ENCODE data around the gene TLK2. TPM values are rescaled to one million over a fixed set of nuclear protein-coding genes. Genes with fewer than 3 reads are reported as not detected.

Gene TLK2
- total RNA-seq, 1 experiment from 2014 or later = 42.9 TPM

DNA sequence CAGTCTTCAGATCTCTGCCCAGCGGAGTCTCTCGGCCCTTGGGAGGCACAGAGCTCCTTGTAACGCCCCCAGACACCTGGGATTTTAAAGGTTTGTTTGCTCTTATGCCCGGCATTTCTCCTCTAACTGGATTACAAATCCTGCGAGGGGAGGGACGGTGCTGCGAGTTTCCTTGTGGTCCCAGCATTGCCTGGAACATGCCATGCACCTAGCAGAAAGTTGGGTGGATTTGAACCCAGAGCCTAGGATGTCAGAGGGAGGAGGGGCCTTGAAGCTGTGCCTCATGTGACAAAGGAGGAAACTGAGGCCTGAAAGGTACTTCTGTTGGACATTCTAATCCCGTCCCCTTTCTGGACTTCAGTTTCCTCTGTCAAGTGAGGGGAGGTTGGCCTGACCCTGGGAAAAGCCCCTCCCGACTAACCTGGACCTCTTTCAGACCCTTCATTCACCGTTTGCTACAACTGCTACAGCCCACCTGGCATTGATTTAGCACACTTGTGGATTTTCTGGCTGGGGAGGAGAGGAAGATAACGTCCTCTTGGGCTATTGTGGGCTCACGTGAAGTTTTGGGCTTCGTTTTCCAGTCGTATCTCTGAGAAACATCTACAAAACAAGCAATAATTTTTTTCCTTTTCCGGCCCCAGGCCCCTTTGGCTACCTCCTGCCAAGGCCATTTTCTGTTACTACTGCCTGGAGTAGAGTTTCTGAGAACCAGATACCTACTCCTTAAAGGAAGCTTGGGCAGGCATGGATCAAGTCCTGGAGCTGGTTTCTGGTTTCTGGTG, 179.7 kb downstream of the TLK2 start (continued):
- TF ChIP-seq, protein P1, sequence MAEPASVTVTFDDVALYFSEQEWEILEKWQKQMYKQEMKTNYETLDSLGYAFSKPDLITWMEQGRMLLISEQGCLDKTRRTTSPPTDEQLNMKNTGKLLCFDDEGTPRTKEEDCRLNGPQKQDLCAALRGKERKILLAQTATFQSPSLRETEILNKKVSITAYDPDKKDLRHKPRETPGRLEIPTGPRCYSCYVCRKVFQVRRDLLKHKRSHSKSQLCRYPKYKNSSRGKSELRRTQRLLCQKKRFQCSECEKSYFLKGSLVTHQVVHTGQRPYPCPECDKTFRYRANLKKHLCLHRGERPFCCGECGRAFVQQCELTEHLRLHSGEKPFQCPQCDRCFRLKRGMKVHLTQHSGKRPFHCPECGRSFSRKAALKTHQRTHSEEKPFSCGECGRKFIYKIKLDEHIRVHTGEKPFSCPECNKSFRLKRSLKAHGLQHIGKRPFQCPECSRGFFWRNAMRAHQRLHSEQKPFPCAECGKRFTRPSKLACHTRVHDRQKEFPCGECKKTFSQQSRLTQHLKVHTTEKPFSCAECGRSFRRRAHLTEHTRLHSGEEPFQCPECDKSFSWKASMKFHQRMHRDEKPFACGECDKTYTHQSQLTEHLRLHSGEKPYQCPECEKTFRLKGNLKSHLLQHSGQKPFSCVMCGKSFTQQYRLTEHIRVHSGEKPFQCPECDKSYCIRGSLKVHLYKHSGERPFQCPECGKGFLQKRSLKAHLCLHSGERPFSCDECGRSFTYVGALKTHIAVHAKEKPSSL (CRISPR knock-in tag; conservative IDR thresholded peaks at IDR 0.05) = no peak
- TF ChIP-seq ZNF219 (CRISPR knock-in tag; IDR thresholded peaks at IDR 0.05; ENCODE audit: borderline replicate concordance) = no peak
- TF ChIP-seq ZNF232 (CRISPR knock-in tag; IDR thresholded peaks at IDR 0.05) = no peak
- TF ChIP-seq GRHL2 (CRISPR knock-in tag; IDR thresholded peaks at IDR 0.05; ENCODE audit: insufficient replicate concordance, severe bottlenecking) = no peak
- TF ChIP-seq, protein P2, sequence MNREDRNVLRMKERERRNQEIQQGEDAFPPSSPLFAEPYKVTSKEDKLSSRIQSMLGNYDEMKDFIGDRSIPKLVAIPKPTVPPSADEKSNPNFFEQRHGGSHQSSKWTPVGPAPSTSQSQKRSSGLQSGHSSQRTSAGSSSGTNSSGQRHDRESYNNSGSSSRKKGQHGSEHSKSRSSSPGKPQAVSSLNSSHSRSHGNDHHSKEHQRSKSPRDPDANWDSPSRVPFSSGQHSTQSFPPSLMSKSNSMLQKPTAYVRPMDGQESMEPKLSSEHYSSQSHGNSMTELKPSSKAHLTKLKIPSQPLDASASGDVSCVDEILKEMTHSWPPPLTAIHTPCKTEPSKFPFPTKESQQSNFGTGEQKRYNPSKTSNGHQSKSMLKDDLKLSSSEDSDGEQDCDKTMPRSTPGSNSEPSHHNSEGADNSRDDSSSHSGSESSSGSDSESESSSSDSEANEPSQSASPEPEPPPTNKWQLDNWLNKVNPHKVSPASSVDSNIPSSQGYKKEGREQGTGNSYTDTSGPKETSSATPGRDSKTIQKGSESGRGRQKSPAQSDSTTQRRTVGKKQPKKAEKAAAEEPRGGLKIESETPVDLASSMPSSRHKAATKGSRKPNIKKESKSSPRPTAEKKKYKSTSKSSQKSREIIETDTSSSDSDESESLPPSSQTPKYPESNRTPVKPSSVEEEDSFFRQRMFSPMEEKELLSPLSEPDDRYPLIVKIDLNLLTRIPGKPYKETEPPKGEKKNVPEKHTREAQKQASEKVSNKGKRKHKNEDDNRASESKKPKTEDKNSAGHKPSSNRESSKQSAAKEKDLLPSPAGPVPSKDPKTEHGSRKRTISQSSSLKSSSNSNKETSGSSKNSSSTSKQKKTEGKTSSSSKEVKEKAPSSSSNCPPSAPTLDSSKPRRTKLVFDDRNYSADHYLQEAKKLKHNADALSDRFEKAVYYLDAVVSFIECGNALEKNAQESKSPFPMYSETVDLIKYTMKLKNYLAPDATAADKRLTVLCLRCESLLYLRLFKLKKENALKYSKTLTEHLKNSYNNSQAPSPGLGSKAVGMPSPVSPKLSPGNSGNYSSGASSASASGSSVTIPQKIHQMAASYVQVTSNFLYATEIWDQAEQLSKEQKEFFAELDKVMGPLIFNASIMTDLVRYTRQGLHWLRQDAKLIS (CRISPR knock-in tag; IDR thresholded peaks at IDR 0.05; ENCODE audit: borderline replicate concordance) = no peak
- no peak for TF ChIP-seq IRF2 (CRISPR knock-in tag; IDR thresholded peaks at IDR 0.05; ENCODE audit: borderline replicate concordance, low read depth)
- TF ChIP-seq, protein P3, sequence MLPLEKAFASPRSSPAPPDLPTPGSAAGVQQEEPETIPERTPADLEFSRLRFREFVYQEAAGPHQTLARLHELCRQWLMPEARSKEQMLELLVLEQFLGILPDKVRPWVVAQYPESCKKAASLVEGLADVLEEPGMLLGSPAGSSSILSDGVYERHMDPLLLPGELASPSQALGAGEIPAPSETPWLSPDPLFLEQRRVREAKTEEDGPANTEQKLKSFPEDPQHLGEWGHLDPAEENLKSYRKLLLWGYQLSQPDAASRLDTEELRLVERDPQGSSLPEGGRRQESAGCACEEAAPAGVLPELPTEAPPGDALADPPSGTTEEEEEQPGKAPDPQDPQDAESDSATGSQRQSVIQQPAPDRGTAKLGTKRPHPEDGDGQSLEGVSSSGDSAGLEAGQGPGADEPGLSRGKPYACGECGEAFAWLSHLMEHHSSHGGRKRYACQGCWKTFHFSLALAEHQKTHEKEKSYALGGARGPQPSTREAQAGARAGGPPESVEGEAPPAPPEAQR (CRISPR knock-in tag; IDR thresholded peaks at IDR 0.05) = no peak

DNA sequence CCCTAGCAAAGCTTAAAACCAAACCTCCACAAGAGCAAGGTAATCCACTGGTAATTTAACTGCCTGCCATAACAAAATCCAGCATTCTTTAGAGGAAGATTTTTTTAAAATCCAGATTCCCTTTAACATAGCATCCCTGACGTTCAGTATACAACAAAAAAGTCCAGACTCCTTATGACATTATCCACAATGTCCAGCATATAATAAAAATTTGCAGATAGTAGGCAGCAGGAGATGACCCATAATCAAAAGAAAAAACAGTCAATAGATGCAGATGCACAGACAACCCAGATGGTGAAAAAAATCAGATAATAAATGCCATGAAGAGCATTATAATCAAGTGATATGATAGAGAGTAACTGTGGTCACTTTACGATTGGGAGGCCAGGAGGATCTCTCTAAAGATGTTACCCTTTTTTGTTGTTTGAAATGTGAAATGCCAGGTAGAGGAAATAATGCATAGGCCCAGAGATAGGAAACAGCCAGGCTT, 182.0 kb downstream of the TLK2 start:
- DNase-seq (ENCODE audit: low spot score) = no peak

More for the DNA sequence above, 182.0 kb downstream of the TLK2 start:
- ATAC-seq = no peak
- Mint-ChIP-seq H3K27me3 (ENCODE audit: low read depth) (no peaks in the 10 kb centered on the region), H3K36me3 (peaks cover 9% of the 10 kb centered on the region), H3K4me3 (no peak overlapping the region), H3K4me1 (peaks cover 16% of the 10 kb centered on the region), H3K9me3 (peaks cover 24% of the 10 kb centered on the region), H3K27ac (no peak overlapping the region)
- TF ChIP-seq, protein P4, sequence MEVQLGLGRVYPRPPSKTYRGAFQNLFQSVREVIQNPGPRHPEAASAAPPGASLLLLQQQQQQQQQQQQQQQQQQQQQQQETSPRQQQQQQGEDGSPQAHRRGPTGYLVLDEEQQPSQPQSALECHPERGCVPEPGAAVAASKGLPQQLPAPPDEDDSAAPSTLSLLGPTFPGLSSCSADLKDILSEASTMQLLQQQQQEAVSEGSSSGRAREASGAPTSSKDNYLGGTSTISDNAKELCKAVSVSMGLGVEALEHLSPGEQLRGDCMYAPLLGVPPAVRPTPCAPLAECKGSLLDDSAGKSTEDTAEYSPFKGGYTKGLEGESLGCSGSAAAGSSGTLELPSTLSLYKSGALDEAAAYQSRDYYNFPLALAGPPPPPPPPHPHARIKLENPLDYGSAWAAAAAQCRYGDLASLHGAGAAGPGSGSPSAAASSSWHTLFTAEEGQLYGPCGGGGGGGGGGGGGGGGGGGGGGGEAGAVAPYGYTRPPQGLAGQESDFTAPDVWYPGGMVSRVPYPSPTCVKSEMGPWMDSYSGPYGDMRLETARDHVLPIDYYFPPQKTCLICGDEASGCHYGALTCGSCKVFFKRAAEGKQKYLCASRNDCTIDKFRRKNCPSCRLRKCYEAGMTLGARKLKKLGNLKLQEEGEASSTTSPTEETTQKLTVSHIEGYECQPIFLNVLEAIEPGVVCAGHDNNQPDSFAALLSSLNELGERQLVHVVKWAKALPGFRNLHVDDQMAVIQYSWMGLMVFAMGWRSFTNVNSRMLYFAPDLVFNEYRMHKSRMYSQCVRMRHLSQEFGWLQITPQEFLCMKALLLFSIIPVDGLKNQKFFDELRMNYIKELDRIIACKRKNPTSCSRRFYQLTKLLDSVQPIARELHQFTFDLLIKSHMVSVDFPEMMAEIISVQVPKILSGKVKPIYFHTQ (CRISPR knock-in tag; IDR thresholded peaks at IDR 0.05) = no peak
- TF ChIP-seq, protein P5, sequence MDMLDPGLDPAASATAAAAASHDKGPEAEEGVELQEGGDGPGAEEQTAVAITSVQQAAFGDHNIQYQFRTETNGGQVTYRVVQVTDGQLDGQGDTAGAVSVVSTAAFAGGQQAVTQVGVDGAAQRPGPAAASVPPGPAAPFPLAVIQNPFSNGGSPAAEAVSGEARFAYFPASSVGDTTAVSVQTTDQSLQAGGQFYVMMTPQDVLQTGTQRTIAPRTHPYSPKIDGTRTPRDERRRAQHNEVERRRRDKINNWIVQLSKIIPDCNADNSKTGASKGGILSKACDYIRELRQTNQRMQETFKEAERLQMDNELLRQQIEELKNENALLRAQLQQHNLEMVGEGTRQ (CRISPR knock-in tag; IDR thresholded peaks at IDR 0.05) = no peak
- TF ChIP-seq ATF1 (CRISPR knock-in tag; IDR thresholded peaks at IDR 0.05) = no peak
- no peak for TF ChIP-seq CBFB (CRISPR knock-in tag; IDR thresholded peaks at IDR 0.05; ENCODE audit: low read depth)
- TF ChIP-seq TEAD1 (CRISPR knock-in tag; IDR thresholded peaks at IDR 0.05) = no peak
- no peak for TF ChIP-seq ZNF121 (CRISPR knock-in tag; IDR thresholded peaks at IDR 0.05)
- TF ChIP-seq, protein P6, sequence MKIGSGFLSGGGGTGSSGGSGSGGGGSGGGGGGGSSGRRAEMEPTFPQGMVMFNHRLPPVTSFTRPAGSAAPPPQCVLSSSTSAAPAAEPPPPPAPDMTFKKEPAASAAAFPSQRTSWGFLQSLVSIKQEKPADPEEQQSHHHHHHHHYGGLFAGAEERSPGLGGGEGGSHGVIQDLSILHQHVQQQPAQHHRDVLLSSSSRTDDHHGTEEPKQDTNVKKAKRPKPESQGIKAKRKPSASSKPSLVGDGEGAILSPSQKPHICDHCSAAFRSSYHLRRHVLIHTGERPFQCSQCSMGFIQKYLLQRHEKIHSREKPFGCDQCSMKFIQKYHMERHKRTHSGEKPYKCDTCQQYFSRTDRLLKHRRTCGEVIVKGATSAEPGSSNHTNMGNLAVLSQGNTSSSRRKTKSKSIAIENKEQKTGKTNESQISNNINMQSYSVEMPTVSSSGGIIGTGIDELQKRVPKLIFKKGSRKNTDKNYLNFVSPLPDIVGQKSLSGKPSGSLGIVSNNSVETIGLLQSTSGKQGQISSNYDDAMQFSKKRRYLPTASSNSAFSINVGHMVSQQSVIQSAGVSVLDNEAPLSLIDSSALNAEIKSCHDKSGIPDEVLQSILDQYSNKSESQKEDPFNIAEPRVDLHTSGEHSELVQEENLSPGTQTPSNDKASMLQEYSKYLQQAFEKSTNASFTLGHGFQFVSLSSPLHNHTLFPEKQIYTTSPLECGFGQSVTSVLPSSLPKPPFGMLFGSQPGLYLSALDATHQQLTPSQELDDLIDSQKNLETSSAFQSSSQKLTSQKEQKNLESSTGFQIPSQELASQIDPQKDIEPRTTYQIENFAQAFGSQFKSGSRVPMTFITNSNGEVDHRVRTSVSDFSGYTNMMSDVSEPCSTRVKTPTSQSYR (CRISPR knock-in tag; IDR thresholded peaks at IDR 0.05) = no peak
- no peak for TF ChIP-seq ZNF423 (CRISPR knock-in tag; IDR thresholded peaks at IDR 0.05)
- no peak for TF ChIP-seq EMX1 (CRISPR knock-in tag; IDR thresholded peaks at IDR 0.05)
- TF ChIP-seq OVOL2 (CRISPR knock-in tag; IDR thresholded peaks at IDR 0.05; ENCODE audit: borderline replicate concordance) = no peak
- TF ChIP-seq NR3C1 (CRISPR knock-in tag; conservative IDR thresholded peaks at IDR 0.05; ENCODE audit: low read depth) = no peak
- ChIA-PET POLR2A (interaction anchor here (1.7 kb wide), 1 partner anchor 27 kb away, joined by 5 read pairs; no protein-coding TSS in a partner anchor), CTCF (interaction anchor here (0.7 kb wide), 1 partner anchor 11 kb away, joined by 3 read pairs; no protein-coding TSS in a partner anchor)
